Suprapubic skin (tissue), 3 donors: Measurements from ENCODE around the gene CACNA1H.

Source experiments
- POLR2AphosphoS5 ChIP-seq, 3 donors: sonication (generic); formaldehyde crosslinking; IDR thresholded peaks; one replicate each; pipeline ENCODE4 v1.6.1; 2017; ENCODE audit warnings: antibody characterized with exemption in 3 of 3
- TF ChIP-seq, protein P1 (sequence below), 2 donors: fragments of 200-600 bp in 1 of 2; fragments of 450-650 bp in 1 of 2; sonication (generic) in 1 of 2; IDR thresholded peaks; one replicate each; pipeline ENCODE4 v1.5.1; 2016 to 2019; ENCODE audit warnings: antibody characterized with exemption in 2 of 2, mild to moderate bottlenecking in 1 of 2, moderate library complexity in 1 of 2

DNA sequence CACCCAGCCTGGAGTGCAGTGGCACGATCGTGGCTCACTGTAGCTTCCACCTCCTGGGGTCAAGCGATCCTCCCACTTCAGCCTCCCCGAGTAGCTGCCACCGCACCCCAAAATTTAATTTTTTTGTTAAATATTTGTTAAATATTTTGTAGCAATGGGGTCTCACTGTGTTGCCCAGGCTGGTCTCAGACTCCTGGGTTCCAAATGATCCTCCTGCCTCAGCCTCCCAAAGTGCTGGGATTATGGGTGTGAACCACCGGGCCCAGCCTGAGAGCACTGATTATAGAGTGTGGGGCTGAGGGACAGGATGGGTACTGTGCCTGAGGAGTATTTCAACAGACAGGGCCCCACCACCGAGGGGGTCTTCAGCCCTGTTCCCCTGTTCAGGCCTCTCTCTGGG is 36.5 kb downstream of the CACNA1H start:
- TF ChIP-seq, protein P1, sequence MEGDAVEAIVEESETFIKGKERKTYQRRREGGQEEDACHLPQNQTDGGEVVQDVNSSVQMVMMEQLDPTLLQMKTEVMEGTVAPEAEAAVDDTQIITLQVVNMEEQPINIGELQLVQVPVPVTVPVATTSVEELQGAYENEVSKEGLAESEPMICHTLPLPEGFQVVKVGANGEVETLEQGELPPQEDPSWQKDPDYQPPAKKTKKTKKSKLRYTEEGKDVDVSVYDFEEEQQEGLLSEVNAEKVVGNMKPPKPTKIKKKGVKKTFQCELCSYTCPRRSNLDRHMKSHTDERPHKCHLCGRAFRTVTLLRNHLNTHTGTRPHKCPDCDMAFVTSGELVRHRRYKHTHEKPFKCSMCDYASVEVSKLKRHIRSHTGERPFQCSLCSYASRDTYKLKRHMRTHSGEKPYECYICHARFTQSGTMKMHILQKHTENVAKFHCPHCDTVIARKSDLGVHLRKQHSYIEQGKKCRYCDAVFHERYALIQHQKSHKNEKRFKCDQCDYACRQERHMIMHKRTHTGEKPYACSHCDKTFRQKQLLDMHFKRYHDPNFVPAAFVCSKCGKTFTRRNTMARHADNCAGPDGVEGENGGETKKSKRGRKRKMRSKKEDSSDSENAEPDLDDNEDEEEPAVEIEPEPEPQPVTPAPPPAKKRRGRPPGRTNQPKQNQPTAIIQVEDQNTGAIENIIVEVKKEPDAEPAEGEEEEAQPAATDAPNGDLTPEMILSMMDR (IDR thresholded peaks at IDR 0.05) = no peak
- TF ChIP-seq POLR2AphosphoS5 (IDR thresholded peaks at IDR 0.05) = no peak
